Activated CD4-positive, alpha-beta T cell treated with anti-CD3 and anti-CD28 coated beads, Interleukin-10, Interleukin-2, amounts not matched to agents 100 ng/mL and 50 ng/mL, durations not matched to agents 16 hours and 8 hours (primary cell): ENCODE results near the gene PXK.

ENCODE experiments used
- DNase-seq: peaks from one replicate; pipeline ENCODE4 v3.0.0-alpha.2; 2020

Gene PXK

GRCh38 chr3:58470363-58471024 lies 137.8 kb downstream of the PXK start:
- DNase-seq: no peak

- peak; percentile 98 for DNase-seq
Observed at GRCh38 chr3:58471025-58471887, 138.6 kb downstream of the PXK start.

GRCh38 chr3:58473275-58473674 lies 140.6 kb downstream of the PXK start:
- no peak for DNase-seq

- no peak for DNase-seq
Observed at GRCh38 chr3:58474348-58474911, 141.7 kb downstream of the PXK start.

GRCh38 chr3:58474967-58475578 lies 142.4 kb downstream of the PXK start:
- DNase-seq: no peak
